OCI-LY3 (cell line): ENCODE results near the gene KREMEN1.

Source experiments
- CTCF ChIP-seq: fragments of 200-600, 300-600 bp; sonication (generic); IDR thresholded peaks from 2 replicates; pipeline ENCODE4 v1.5.1; 2014; ENCODE audit warnings: antibody characterized with exemption, low read length, low read depth
- EZH2phosphoT487 ChIP-seq: fragments of 200-600 bp; shearing (Covaris generic); IDR thresholded peaks from 2 replicates; pipeline ENCODE4 v1.6.1; 2018; ENCODE audit warnings: antibody characterized with exemption, mixed run types, low read depth

GRCh38 chr22:29039148-29039547 lies 33.7 kb upstream of the KREMEN1 start:
- TF ChIP-seq CTCF (no peak), EZH2phosphoT487 (no peak)
